KMS-11 (cell line): Measurements from ENCODE around the gene TMEM106C.

Source experiments
- H2AFZ ChIP-seq: fragments of 200-600 bp; sonication (generic); 2 replicates; pipeline ENCODE4 v1.6.1; 2016; ENCODE audit warnings: antibody characterized with exemption, mixed run types, low read depth
- H3K27ac ChIP-seq: fragments of 200-600 bp; sonication (generic); 2 replicates; pipeline ENCODE4 v1.6.1; 2016; ENCODE audit warnings: mild to moderate bottlenecking, mixed run types
- H3K27me3 ChIP-seq: fragments of 200-600 bp; sonication (generic); 2 replicates; pipeline ENCODE4 v1.6.1; 2017; ENCODE audit warnings: mild to moderate bottlenecking, low read depth, mixed run types, moderate library complexity; ENCODE audit not compliant: insufficient read depth
- H3K36me3 ChIP-seq: fragments of 200-600 bp; sonication (generic); 2 replicates; pipeline ENCODE4 v1.6.1; 2017; ENCODE audit warnings: mild to moderate bottlenecking, mixed run types; ENCODE audit not compliant: insufficient read depth
- H3K4me1 ChIP-seq: fragments of 200-600 bp; sonication (generic); 2 replicates; pipeline ENCODE4 v1.6.1; 2016; ENCODE audit warnings: mild to moderate bottlenecking, low read depth, mixed run types; ENCODE audit not compliant: poor library complexity, severe bottlenecking
- H3K4me2 ChIP-seq: fragments of 200-600 bp; sonication (generic); 2 replicates; pipeline ENCODE4 v1.7.0; 2016; ENCODE audit warnings: mild to moderate bottlenecking, mixed run types
- H3K4me3 ChIP-seq: fragments of 200-600 bp; sonication (generic); IDR thresholded peaks from 2 replicates; pipeline ENCODE4 v1.6.1; 2017; ENCODE audit warnings: low read depth, low read length, mixed read lengths; ENCODE audit not compliant: insufficient read depth
- H3K79me2 ChIP-seq: fragments of 200-600 bp; sonication (generic); 2 replicates; pipeline ENCODE4 v1.6.1; 2016; ENCODE audit warnings: low read depth, mixed run types; ENCODE audit not compliant: insufficient read depth
- H3K9ac ChIP-seq: fragments of 200-600 bp; sonication (generic); 2 replicates; pipeline ENCODE4 v1.6.1; 2016; ENCODE audit warnings: mild to moderate bottlenecking, mixed run types
- H4K20me1 ChIP-seq: fragments of 200-600 bp; sonication (generic); 2 replicates; pipeline ENCODE4 v1.6.1; 2016; ENCODE audit warnings: mild to moderate bottlenecking, mixed run types; ENCODE audit not compliant: insufficient read depth
- CTCF ChIP-seq: fragments of 200-600 bp; sonication (generic); conservative IDR thresholded peaks from 2 replicates; pipeline ENCODE4 v1.6.1; 2017; ENCODE audit warnings: low read depth, mild to moderate bottlenecking, antibody characterized with exemption, low read length, moderate library complexity, mixed read lengths

The TMEM106C gene

GRCh38 chr12:47930634-47931033 is 32.8 kb upstream of the TMEM106C start:
- no peak for TF ChIP-seq CTCF
- H3K4me1 ChIP-seq: no peaks in the 10 kb centered on the region
- no peaks in the 10 kb centered on the region for H3K79me2 ChIP-seq
- H3K27ac ChIP-seq: no peak overlapping the region
- no peak overlapping the region for H2AFZ ChIP-seq
- no peak overlapping the region for H3K4me3 ChIP-seq
- no peak overlapping the region for H3K9ac ChIP-seq
- no peaks in the 10 kb centered on the region for H3K36me3 ChIP-seq
- H3K4me2 ChIP-seq: no peak overlapping the region
- no peaks in the 10 kb centered on the region for H3K27me3 ChIP-seq
- no peaks in the 10 kb centered on the region for H4K20me1 ChIP-seq

- no peak for TF ChIP-seq CTCF
- Histone ChIP-seq H3K27me3 (no peaks in the 10 kb centered on the region), H3K9ac (no peak overlapping the region), H2AFZ (no peak overlapping the region), H3K27ac (no peak overlapping the region), H4K20me1 (no peaks in the 10 kb centered on the region), H3K4me1 (no peaks in the 10 kb centered on the region), H3K36me3 (no peaks in the 10 kb centered on the region), H3K79me2 (no peaks in the 10 kb centered on the region), H3K4me2 (no peak overlapping the region), H3K4me3 (no peak overlapping the region)
Observed at GRCh38 chr12:47931187-47931586, 32.2 kb upstream of the TMEM106C start.

- no peaks in the 10 kb centered on the region for H3K27me3 ChIP-seq
- H3K79me2 ChIP-seq: no peaks in the 10 kb centered on the region
- no peak overlapping the region for H3K9ac ChIP-seq
- H3K36me3 ChIP-seq: no peaks in the 10 kb centered on the region
- no peak overlapping the region for H3K27ac ChIP-seq
- H3K4me1 ChIP-seq: no peaks in the 10 kb centered on the region
- no peak overlapping the region for H3K4me2 ChIP-seq
- no peak overlapping the region for H2AFZ ChIP-seq
- no peaks in the 10 kb centered on the region for H4K20me1 ChIP-seq
- TF ChIP-seq CTCF: no peak
- no peak overlapping the region for H3K4me3 ChIP-seq
Observed at GRCh38 chr12:47935184-47935583, 28.2 kb upstream of the TMEM106C start.

- TF ChIP-seq CTCF: no peak
- H3K27me3 ChIP-seq: no peaks in the 10 kb centered on the region
- no peak overlapping the region for H2AFZ ChIP-seq
- no peaks in the 10 kb centered on the region for H3K79me2 ChIP-seq
- H3K36me3 ChIP-seq: no peaks in the 10 kb centered on the region
- no peak overlapping the region for H3K9ac ChIP-seq
- no peaks in the 10 kb centered on the region for H3K4me1 ChIP-seq
- H3K4me2 ChIP-seq: no peak overlapping the region
- H4K20me1 ChIP-seq: no peaks in the 10 kb centered on the region
- no peak overlapping the region for H3K4me3 ChIP-seq
- H3K27ac ChIP-seq: no peak overlapping the region
Observed at GRCh38 chr12:47938093-47938492, 25.3 kb upstream of the TMEM106C start.

- Histone ChIP-seq H3K79me2 (no peaks in the 10 kb centered on the region), H2AFZ (no peak overlapping the region), H3K4me3 (no peak overlapping the region), H3K4me1 (no peaks in the 10 kb centered on the region), H3K36me3 (no peaks in the 10 kb centered on the region), H3K9ac (no peak overlapping the region), H4K20me1 (no peaks in the 10 kb centered on the region), H3K4me2 (no peak overlapping the region), H3K27ac (no peak overlapping the region), H3K27me3 (no peaks in the 10 kb centered on the region)
- TF ChIP-seq CTCF: no peak
Observed at GRCh38 chr12:47938594-47938993, 24.8 kb upstream of the TMEM106C start.
